Upper lobe of right lung (tissue), 1 donor: ENCODE results near the gene LGALS1. TPM values are rescaled to one million over a fixed set of nuclear protein-coding genes. Genes with fewer than 3 reads are reported as not detected.

Experiments used
- ATAC-seq: fragments of 200-7000 bp; cut with Tn5 transposase; one replicate; pipeline ENCODE4 v1.9.1; 2020; ENCODE audit warnings: mild to moderate bottlenecking, moderate library complexity
- DNase-seq: peaks from one replicate; pipeline ENCODE4 v3.0.0-alpha.2; 2020
- H3K27ac ChIP-seq: fragments of 200-600 bp; one replicate; pipeline ENCODE4 v1.8.0; 2022
- H3K27me3 ChIP-seq: fragments of 200-600 bp; one replicate; pipeline ENCODE4 v1.8.0; 2022; ENCODE audit warnings: mild to moderate bottlenecking
- H3K36me3 ChIP-seq: fragments of 200-600 bp; one replicate; pipeline ENCODE4 v1.8.0; 2022
- H3K4me1 ChIP-seq: fragments of 200-600 bp; one replicate; pipeline ENCODE4 v1.8.0; 2022
- H3K4me3 ChIP-seq: fragments of 200-600 bp; one replicate; pipeline ENCODE4 v1.8.0; 2022; ENCODE audit warnings: mild to moderate bottlenecking
- H3K9me3 ChIP-seq: fragments of 200-600 bp; one replicate; pipeline ENCODE4 v1.8.0; 2022
- CTCF ChIP-seq: fragments of 200-600 bp; IDR thresholded peaks from one replicate; pipeline ENCODE4 v1.8.0; 2022; ENCODE audit warnings: antibody characterized with exemption
- intact Hi-C: fragments of 100-400 bp; cut with DNase I; formaldehyde crosslinking; loops from one replicate; pipeline ENCODE4 v1.11.0; 2022
- total RNA-seq: library from RNA; stranded (reverse); fragmentation: NEBNext Ultra II Directional; extraction: Animal tissue kit (Norgen Biotek cat#: 25700); gene quantifications from one replicate; pipeline ENCODE4 v1.2.1, GENCODE V29; 2021
- donor health status: DM: no; HTN: yes; CAD: no; lungs with severe emphysema.

Gene LGALS1
- total RNA-seq, 1 donor from 2014 or later = 340 TPM

- Histone ChIP-seq H3K27ac (no peak overlapping the region), H3K4me1 (peaks cover 32% of the 10 kb centered on the region), H3K9me3 (no peaks in the 10 kb centered on the region), H3K4me3 (no peak overlapping the region), H3K36me3 (peaks cover 9% of the 10 kb centered on the region), H3K27me3 (no peaks in the 10 kb centered on the region)
- ATAC-seq (no peak), DNase-seq (no peak)
- TF ChIP-seq CTCF = peak; percentile 32
- intact Hi-C loops = no loop called here
These were observed 14.1 kb upstream of the LGALS1 start for GRCh38 chr22:37661160-37661924.

- Histone ChIP-seq H3K9me3 (no peaks in the 10 kb centered on the region), H3K27me3 (no peaks in the 10 kb centered on the region), H3K4me1 (peaks cover 32% of the 10 kb centered on the region), H3K4me3 (no peak overlapping the region), H3K27ac (no peak overlapping the region), H3K36me3 (peaks cover 15% of the 10 kb centered on the region)
- no peak for DNase-seq
- TF ChIP-seq CTCF = no peak
- intact Hi-C loops = no loop called here
- ATAC-seq = no peak
These were observed 13.4 kb upstream of the LGALS1 start for GRCh38 chr22:37662039-37662438.

- Histone ChIP-seq H3K4me1 (peaks cover 26% of the 10 kb centered on the region), H3K9me3 (no peaks in the 10 kb centered on the region), H3K36me3 (peaks cover 15% of the 10 kb centered on the region), H3K4me3 (no peak overlapping the region), H3K27ac (no peak overlapping the region), H3K27me3 (no peaks in the 10 kb centered on the region)
- intact Hi-C loops = no loop called here
- no peak for TF ChIP-seq CTCF
- no peak for DNase-seq
- no peak for ATAC-seq
These were observed 11.8 kb upstream of the LGALS1 start for GRCh38 chr22:37663521-37664140.

GRCh38 chr22:37664249-37665101, 11.0 kb upstream of the LGALS1 start:
- ATAC-seq (no peak), DNase-seq (no peak)
- peaks cover 15% of the 10 kb centered on the region for H3K36me3 ChIP-seq
- H3K4me1 ChIP-seq = peaks cover 23% of the 10 kb centered on the region
- TF ChIP-seq CTCF = no peak
- no peak overlapping the region for H3K4me3 ChIP-seq
- intact Hi-C loops = no loop called here
- no peaks in the 10 kb centered on the region for H3K27me3 ChIP-seq
- no peak overlapping the region for H3K27ac ChIP-seq
- H3K9me3 ChIP-seq = no peaks in the 10 kb centered on the region

- Histone ChIP-seq H3K9me3 (no peaks in the 10 kb centered on the region), H3K27me3 (no peaks in the 10 kb centered on the region), H3K4me3 (no peak overlapping the region), H3K4me1 (peaks cover 13% of the 10 kb centered on the region), H3K27ac (no peak overlapping the region), H3K36me3 (peaks cover 15% of the 10 kb centered on the region)
- no peak for ATAC-seq
- no peak for TF ChIP-seq CTCF
- intact Hi-C loops = no loop called here
- DNase-seq = no peak
These were observed 9.9 kb upstream of the LGALS1 start for GRCh38 chr22:37665487-37665886.
